ENCODE data around the gene SPTAN1. TPM values are rescaled to one million over a fixed set of nuclear protein-coding genes. Genes with fewer than 3 reads are reported as not detected.

Gene SPTAN1
- total RNA-seq, 1 donor from 2014 or later, result 355 TPM

DNA sequence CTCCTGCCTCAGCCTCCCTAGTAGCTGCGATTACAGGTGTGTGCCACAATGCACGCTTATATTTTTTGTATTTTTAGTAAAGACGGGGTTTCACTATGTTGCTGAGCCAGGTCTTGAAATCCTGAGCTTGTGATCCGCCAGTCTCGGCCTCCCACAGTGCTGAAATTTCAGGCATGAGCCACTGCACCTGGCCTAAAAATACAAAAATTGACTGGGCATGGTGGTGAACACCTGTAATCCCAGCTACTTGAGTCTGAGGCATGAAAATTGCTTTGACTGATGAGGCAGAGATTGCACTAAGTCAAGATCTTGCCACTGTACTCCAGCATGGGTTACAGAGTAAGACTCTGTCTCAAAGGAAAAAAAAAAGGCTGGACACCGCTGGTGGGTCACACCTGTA lies 117.4 kb downstream of the SPTAN1 start:
- TF ChIP-seq, protein P1, sequence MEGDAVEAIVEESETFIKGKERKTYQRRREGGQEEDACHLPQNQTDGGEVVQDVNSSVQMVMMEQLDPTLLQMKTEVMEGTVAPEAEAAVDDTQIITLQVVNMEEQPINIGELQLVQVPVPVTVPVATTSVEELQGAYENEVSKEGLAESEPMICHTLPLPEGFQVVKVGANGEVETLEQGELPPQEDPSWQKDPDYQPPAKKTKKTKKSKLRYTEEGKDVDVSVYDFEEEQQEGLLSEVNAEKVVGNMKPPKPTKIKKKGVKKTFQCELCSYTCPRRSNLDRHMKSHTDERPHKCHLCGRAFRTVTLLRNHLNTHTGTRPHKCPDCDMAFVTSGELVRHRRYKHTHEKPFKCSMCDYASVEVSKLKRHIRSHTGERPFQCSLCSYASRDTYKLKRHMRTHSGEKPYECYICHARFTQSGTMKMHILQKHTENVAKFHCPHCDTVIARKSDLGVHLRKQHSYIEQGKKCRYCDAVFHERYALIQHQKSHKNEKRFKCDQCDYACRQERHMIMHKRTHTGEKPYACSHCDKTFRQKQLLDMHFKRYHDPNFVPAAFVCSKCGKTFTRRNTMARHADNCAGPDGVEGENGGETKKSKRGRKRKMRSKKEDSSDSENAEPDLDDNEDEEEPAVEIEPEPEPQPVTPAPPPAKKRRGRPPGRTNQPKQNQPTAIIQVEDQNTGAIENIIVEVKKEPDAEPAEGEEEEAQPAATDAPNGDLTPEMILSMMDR (IDR thresholded peaks at IDR 0.05), result no peak
- Mint-ChIP-seq H3K4me1 (ENCODE audit: unreplicated experiment) (no peaks in the 10 kb centered on the region), H3K9me3 (ENCODE audit: unreplicated experiment) (no peaks in the 10 kb centered on the region), H3K27me3 (ENCODE audit: unreplicated experiment) (no peaks in the 10 kb centered on the region), H3K27ac (ENCODE audit: unreplicated experiment) (no peak overlapping the region), H3K4me3 (ENCODE audit: unreplicated experiment) (no peak overlapping the region), H3K36me3 (ENCODE audit: unreplicated experiment) (no peaks in the 10 kb centered on the region)
- DNase-seq (ENCODE audit: extremely low spot score, unreplicated experiment), result no peak

DNA sequence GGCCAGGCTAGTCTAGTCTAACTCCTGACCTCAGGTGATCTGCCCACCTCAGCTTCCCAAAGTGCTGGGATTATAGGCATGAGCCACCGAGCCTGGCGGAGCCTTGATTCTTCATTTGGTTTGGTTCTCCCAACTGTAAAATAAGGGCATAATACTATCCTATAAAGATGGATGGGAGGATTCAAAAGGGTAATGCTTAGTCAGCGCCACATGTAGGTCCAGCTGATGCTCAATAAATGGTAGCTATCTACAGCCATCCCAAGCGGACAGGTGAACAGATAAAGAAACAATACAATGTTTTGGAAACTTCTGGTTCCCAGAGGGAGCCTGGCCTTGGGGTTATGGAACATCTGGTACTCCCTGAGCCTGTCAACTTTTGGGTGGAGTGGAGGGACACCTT lies 123.0 kb downstream of the SPTAN1 start:
- no peak for DNase-seq (ENCODE audit: extremely low spot score, unreplicated experiment)
- TF ChIP-seq, protein P1 (IDR thresholded peaks at IDR 0.05), result no peak
- H3K4me1 Mint-ChIP-seq (ENCODE audit: unreplicated experiment), result no peaks in the 10 kb centered on the region
- no peaks in the 10 kb centered on the region for H3K36me3 Mint-ChIP-seq (ENCODE audit: unreplicated experiment)
- no peaks in the 10 kb centered on the region for H3K9me3 Mint-ChIP-seq (ENCODE audit: unreplicated experiment)
- no peaks in the 10 kb centered on the region for H3K27me3 Mint-ChIP-seq (ENCODE audit: unreplicated experiment)
- no peak overlapping the region for H3K4me3 Mint-ChIP-seq (ENCODE audit: unreplicated experiment)
- H3K27ac Mint-ChIP-seq (ENCODE audit: unreplicated experiment), result no peak overlapping the region

DNA sequence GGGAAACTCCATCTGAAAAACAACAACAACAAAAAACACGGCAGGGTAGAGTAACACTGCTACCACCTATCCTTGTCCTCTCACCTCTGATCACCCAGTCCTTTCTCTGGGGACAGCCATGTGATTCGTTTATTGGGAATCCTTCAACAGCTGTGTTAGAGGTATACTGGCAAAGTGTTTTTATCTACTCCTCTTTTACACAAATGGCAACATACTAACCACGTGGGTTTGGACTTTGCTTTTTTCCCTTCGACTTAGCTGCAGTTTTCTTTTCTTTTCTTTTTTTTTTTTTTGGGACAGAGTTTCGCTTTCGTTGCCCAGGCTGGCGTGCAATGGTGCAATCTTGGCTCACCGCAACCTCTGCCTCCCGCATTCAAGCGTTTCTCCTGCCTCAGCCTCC lies 125.4 kb downstream of the SPTAN1 start:
- Mint-ChIP-seq H3K27ac (ENCODE audit: unreplicated experiment) (no peak overlapping the region), H3K4me1 (ENCODE audit: unreplicated experiment) (no peaks in the 10 kb centered on the region), H3K27me3 (ENCODE audit: unreplicated experiment) (no peaks in the 10 kb centered on the region), H3K36me3 (ENCODE audit: unreplicated experiment) (no peaks in the 10 kb centered on the region), H3K9me3 (ENCODE audit: unreplicated experiment) (no peaks in the 10 kb centered on the region), H3K4me3 (ENCODE audit: unreplicated experiment) (no peak overlapping the region)
- DNase-seq (ENCODE audit: extremely low spot score, unreplicated experiment), result no peak
- TF ChIP-seq, protein P1 (IDR thresholded peaks at IDR 0.05), result no peak

Other genes starting within 250 kb of the SPTAN1 start
- 27.0 and 27.3 TPM in 2 replicates for gene TRUB2, start 230.1 kb upstream of the SPTAN1 start, total RNA-seq
- gene COQ4, start 229.7 kb upstream of the SPTAN1 start, total RNA-seq, result 38.4 and 39.2 TPM in 2 replicates
- 39.4 and 41.7 TPM in 2 replicates for gene SLC27A4, start 212.1 kb upstream of the SPTAN1 start, total RNA-seq
- 57.0 and 62.0 TPM in 2 replicates for gene URM1, start 181.2 kb upstream of the SPTAN1 start, total RNA-seq
- gene CERCAM, start 131.7 kb upstream of the SPTAN1 start, total RNA-seq, result 128 and 132 TPM in 2 replicates
- gene ODF2, start 96.6 kb upstream of the SPTAN1 start, total RNA-seq, result 37.7 and 40.5 TPM in 2 replicates
- gene GLE1, start 47.9 kb upstream of the SPTAN1 start, total RNA-seq, result 17.2 and 17.4 TPM in 2 replicates
- 62.5 and 68.6 TPM in 2 replicates for gene DYNC2I2, start 104.3 kb downstream of the SPTAN1 start, total RNA-seq
- 381 and 382 TPM in 2 replicates for gene SET, start 136.6 kb downstream of the SPTAN1 start, total RNA-seq
- gene PKN3, start 149.9 kb downstream of the SPTAN1 start, total RNA-seq, result 7.5 and 8.0 TPM in 2 replicates
- gene ZDHHC12, start 171.5 kb downstream of the SPTAN1 start, total RNA-seq, result 24.7 and 24.8 TPM in 2 replicates
- 61.2 and 61.9 TPM in 2 replicates for gene ZER1, start 219.3 kb downstream of the SPTAN1 start, total RNA-seq
- 32.8 and 33.3 TPM in 2 replicates for gene TBC1D13, start 234.7 kb downstream of the SPTAN1 start, total RNA-seq

Data from osteocyte (in vitro differentiated cells).